ENCODE data around the gene PLA2G6.

The PLA2G6 gene

DNA sequence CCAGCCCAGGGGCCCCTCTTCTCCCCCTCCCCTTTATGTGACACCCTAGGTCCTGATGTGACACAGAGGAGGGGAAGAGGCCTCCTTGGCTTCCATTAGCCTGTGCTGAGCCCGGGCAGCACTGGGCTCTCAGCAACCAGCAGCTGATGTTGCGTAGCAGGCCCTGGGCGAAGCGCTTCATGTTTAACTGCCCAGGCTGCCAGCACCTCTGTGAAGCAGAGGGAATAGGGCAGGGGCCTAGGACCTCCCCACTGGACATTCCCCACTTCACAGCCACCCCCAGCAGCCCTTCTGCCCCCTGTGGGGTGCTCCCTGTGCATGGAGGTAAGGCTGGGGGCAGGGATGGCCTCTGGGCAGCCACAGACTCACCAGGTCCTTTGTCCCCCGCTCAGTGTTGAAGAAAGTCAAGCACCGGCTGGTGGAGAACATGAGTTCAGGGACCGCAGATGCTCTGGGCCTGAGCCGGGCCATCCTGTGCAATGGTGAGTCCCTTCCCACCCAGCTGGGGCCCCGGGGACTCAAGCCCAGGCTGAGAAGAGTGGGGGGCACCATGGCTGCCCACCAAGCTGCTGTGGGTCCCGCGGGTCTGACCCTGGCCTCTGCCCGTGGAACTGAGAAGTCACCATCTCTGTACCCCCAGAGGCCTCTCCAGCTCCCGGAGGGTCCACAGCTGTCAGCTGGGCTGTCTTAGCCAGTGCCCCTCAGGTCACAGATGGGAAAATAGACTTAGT, 112.8 kb downstream of the PLA2G6 start:
- DNase-seq, result no peak

GRCh38 chr22:38067761-38068360, 113.8 kb downstream of the PLA2G6 start:
- no peak for DNase-seq

DNA sequence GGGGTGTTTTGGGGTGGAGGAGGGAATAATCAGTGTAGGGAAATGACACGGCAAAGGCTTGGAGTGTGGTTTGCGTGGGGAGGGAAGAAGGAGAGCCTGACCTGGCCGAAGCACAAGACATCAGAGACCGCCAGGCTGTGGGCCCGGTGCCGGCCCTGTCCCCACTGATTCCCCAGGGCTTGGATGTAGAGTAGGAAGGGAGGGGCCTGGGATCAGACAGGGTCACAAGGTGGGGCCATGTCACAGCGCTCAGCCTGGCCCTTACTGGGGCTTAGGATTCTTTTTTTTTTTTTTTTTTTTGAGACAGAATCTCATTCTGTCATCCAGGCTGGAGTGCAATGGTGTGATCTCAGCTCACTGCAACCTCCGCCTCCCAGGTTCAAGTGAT, 114.6 kb downstream of the PLA2G6 start:
- DNase-seq, result no peak

GRCh38 chr22:38066381-38067027, 115.1 kb downstream of the PLA2G6 start:
- no peak for DNase-seq

GRCh38 chr22:38065539-38065938, 116.1 kb downstream of the PLA2G6 start:
- no peak for DNase-seq

- no peak for DNase-seq
These were observed 118.8 kb downstream of the PLA2G6 start for GRCh38 chr22:38062791-38063190.
